HG03095 (cell line): ENCODE results near the gene CBFB.

ENCODE experiments used
- ATAC-seq: cut with Tn5 transposase; IDR thresholded peaks from one replicate; pipeline ENCODE4 v1.9.1; 2021; ENCODE audit warnings: moderate library complexity; ENCODE audit not compliant: unreplicated experiment

Gene CBFB

GRCh38 chr16:67016143-67016542, 12.8 kb upstream of the CBFB start:
- ATAC-seq, result no peak

GRCh38 chr16:67016681-67017420, 12.1 kb upstream of the CBFB start:
- no peak for ATAC-seq

- no peak for ATAC-seq
These were observed 11.6 kb upstream of the CBFB start for GRCh38 chr16:67017421-67017750.

GRCh38 chr16:67017810-67018488, 11.0 kb upstream of the CBFB start:
- peak; percentile 78 for ATAC-seq

- ATAC-seq, result no peak
These were observed 9.8 kb upstream of the CBFB start for GRCh38 chr16:67019171-67019570.

- ATAC-seq, result no peak
These were observed 7.6 kb upstream of the CBFB start for GRCh38 chr16:67021321-67021720.

GRCh38 chr16:67022531-67023214, 6.3 kb upstream of the CBFB start:
- ATAC-seq, result no peak

- ATAC-seq, result no peak
These were observed 5.3 kb upstream of the CBFB start for GRCh38 chr16:67023689-67024088.

- ATAC-seq, result no peak
These were observed 4.4 kb upstream of the CBFB start for GRCh38 chr16:67024384-67025209.

GRCh38 chr16:67025210-67025550, 3.8 kb upstream of the CBFB start:
- no peak for ATAC-seq

- ATAC-seq, result no peak
These were observed 2.4 kb upstream of the CBFB start for GRCh38 chr16:67026570-67026969.

GRCh38 chr16:67027046-67027445, 1.9 kb upstream of the CBFB start:
- ATAC-seq, result no peak

- no peak for ATAC-seq
These were observed 718 bp upstream of the CBFB start for GRCh38 chr16:67028167-67028695.

- peak; percentile 42 for ATAC-seq
These were observed 526 bp downstream of the CBFB start for GRCh38 chr16:67029254-67030096.

GRCh38 chr16:67030221-67030962, 1.4 kb downstream of the CBFB start:
- no peak for ATAC-seq

- ATAC-seq, result no peak
These were observed 5.5 kb downstream of the CBFB start for GRCh38 chr16:67034487-67034886.

- no peak for ATAC-seq
These were observed 6.4 kb downstream of the CBFB start for GRCh38 chr16:67035364-67035763.

GRCh38 chr16:67036323-67036741, 7.4 kb downstream of the CBFB start:
- ATAC-seq, result no peak

GRCh38 chr16:67039260-67040020, 10.5 kb downstream of the CBFB start:
- no peak for ATAC-seq
